ENCODE data around the gene SIM2. TPM values are rescaled to one million over a fixed set of nuclear protein-coding genes. Genes with fewer than 3 reads are reported as not detected.
"Not testable (repeated sequence)": the region's sequence is repeated elsewhere in the genome, so short reads cannot be mapped to it uniquely, and the experiment has no call there.

The SIM2 gene
- total and polyA plus RNA-seq, 2 experiments from 2014 or later, result 0.16 to 0.49 TPM

- TF ChIP-seq REST (IDR thresholded peaks at IDR 0.05; ENCODE audit: unreplicated experiment) (no peak), ETS1 (IDR thresholded peaks at IDR 0.05) (no peak), ZNF114 (CRISPR knock-in tag; IDR thresholded peaks at IDR 0.05) (no peak)
Measured at GRCh38 chr21:36656138-36656537, 42.8 kb upstream of the SIM2 start (continued).

DNA sequence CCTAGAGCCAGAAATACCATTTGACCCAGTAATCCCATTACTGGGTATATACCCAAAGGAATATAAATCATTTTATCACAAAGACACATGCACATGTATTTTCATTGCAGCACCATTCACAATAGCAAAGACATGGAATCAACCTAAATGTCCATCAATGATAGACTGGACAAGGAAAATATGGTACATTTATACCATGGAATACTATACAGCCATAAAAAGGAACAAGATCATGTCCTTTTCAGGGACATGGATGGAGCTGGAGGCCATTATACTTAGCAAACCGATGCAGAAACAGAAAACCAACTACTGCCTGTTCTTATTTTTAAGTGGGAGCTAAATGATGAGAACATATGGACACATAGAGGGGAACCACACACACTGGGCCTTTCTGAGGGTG, 41.6 kb upstream of the SIM2 start:
- not testable (repeated sequence) for H3K36me3 ChIP-seq (ENCODE audit: insufficient read depth); H3K27ac ChIP-seq (ENCODE audit: low read depth); H3K27me3 ChIP-seq (ENCODE audit: insufficient read depth); H3K79me2 ChIP-seq (replicated peaks; ENCODE audit: insufficient read depth); H3K9me2 ChIP-seq (ENCODE audit: insufficient read depth); H3K36me3 Mint-ChIP-seq (ENCODE audit: low read depth); H3K4me3 Mint-ChIP-seq; H3K27me3 Mint-ChIP-seq (ENCODE audit: insufficient read depth, low read depth, poor library complexity); H3K4me2 ChIP-seq; H3K4me3 ChIP-seq; H3K4me1 ChIP-seq (ENCODE audit: insufficient read depth); H4K20me1 ChIP-seq (replicated peaks; ENCODE audit: insufficient read depth); H2AFZ ChIP-seq; ATAC-seq; H3K9me3 Mint-ChIP-seq; H3F3A ChIP-seq (replicated peaks; ENCODE audit: low read depth); H3K27ac Mint-ChIP-seq; H3K4me1 Mint-ChIP-seq; DNase-seq (ENCODE audit: low spot score)

DNA sequence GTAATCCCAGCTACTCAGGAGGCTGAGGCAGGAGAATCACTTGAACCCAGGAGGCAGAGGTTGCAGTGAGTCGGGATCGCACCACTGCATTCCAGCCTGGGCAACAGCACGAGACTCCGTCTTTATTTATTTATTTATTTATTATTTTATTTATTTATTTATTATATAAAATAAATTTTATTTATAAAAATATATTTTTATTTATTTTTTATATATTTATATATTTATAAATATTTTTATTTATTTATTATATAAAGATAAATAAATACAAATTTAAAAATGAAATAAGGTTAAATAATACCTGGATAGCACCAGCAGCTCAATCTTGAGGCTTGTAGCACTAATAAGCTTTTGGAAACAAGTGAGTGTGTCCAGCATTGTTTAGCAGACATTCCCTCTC, 40.9 kb upstream of the SIM2 start:
- ATAC-seq, result no peak
- Histone ChIP-seq H3K36me3 (ENCODE audit: insufficient read depth) (no peaks in the 10 kb centered on the region), H3K4me3 (no peak overlapping the region), H3K4me1 (ENCODE audit: insufficient read depth) (no peaks in the 10 kb centered on the region), H4K20me1 (replicated peaks; ENCODE audit: insufficient read depth) (no peaks in the 10 kb centered on the region), H3K4me2 (no peak overlapping the region), H2AFZ (no peak overlapping the region), H3F3A (replicated peaks; ENCODE audit: low read depth) (no peaks in the 10 kb centered on the region), H3K27ac (ENCODE audit: low read depth) (no peak overlapping the region), H3K79me2 (replicated peaks; ENCODE audit: insufficient read depth) (no peaks in the 10 kb centered on the region), H3K9me2 (ENCODE audit: insufficient read depth) (no peaks in the 10 kb centered on the region), H3K27me3 (ENCODE audit: insufficient read depth) (no peaks in the 10 kb centered on the region)
- H3K4me3 Mint-ChIP-seq, result no peak overlapping the region
- H3K4me1 Mint-ChIP-seq, result peaks cover 3% of the 10 kb centered on the region; the same call in 2 of the 3 replicates
- H3K36me3 Mint-ChIP-seq (ENCODE audit: low read depth), result no peaks in the 10 kb centered on the region
- no peaks in the 10 kb centered on the region; the same call in 2 of the 3 replicates for H3K9me3 Mint-ChIP-seq
- no peak overlapping the region for H3K27ac Mint-ChIP-seq
- H3K27me3 Mint-ChIP-seq (ENCODE audit: insufficient read depth, low read depth, poor library complexity), result peaks cover 6% of the 10 kb centered on the region
- DNase-seq (ENCODE audit: low spot score), result no peak
- TF ChIP-seq ZNF462 (CRISPR knock-in tag; IDR thresholded peaks at IDR 0.05) (no peak), POLR2AphosphoS5 (IDR thresholded peaks at IDR 0.05; ENCODE audit: low read depth) (no peak), REST (IDR thresholded peaks at IDR 0.05; ENCODE audit: unreplicated experiment) (no peak)
